ENCODE data around the gene PFKL.
"Not testable (repeated sequence)": the region's sequence is repeated elsewhere in the genome, so short reads cannot be mapped to it uniquely, and the experiment has no call there.

Gene PFKL

GRCh38 chr21:44351535-44352252 is 51.8 kb downstream of the PFKL start:
- no peak for DNase-seq
- TF ChIP-seq GATA1 (IDR thresholded peaks at IDR 0.05; ENCODE audit: low read depth, low read length) (no peak), POLR2A (IDR thresholded peaks at IDR 0.05; ENCODE audit: low read length) (no peak)

GRCh38 chr21:44352253-44352860 is 52.5 kb downstream of the PFKL start:
- no peak for DNase-seq
- TF ChIP-seq POLR2A (IDR thresholded peaks at IDR 0.05; ENCODE audit: low read length): no peak
- TF ChIP-seq GATA1 (IDR thresholded peaks at IDR 0.05; ENCODE audit: low read depth, low read length): no peak

- no peak for TF ChIP-seq GATA1 (IDR thresholded peaks at IDR 0.05; ENCODE audit: low read depth, low read length)
- no peak for TF ChIP-seq POLR2A (IDR thresholded peaks at IDR 0.05; ENCODE audit: low read length)
- no peak for DNase-seq
Measured at GRCh38 chr21:44353191-44353970, 53.5 kb downstream of the PFKL start, which contains the start of gene TRPM2. TSS of gene TRPM2 (plus strand) at chr21:44353621. CDS start at chr21:44353701, 80 bp downstream.

- TF ChIP-seq GATA1 (IDR thresholded peaks at IDR 0.05; ENCODE audit: low read depth, low read length): no peak
- no peak for TF ChIP-seq POLR2A (IDR thresholded peaks at IDR 0.05; ENCODE audit: low read length)
- DNase-seq: no peak
Measured at GRCh38 chr21:44354001-44354405, 54.1 kb downstream of the PFKL start.

- no peak for DNase-seq
- TF ChIP-seq GATA1 (IDR thresholded peaks at IDR 0.05; ENCODE audit: low read depth, low read length) (no peak), POLR2A (IDR thresholded peaks at IDR 0.05; ENCODE audit: low read length) (no peak)
Measured at GRCh38 chr21:44354775-44355771, 55.2 kb downstream of the PFKL start.

- TF ChIP-seq GATA1 (IDR thresholded peaks at IDR 0.05; ENCODE audit: low read depth, low read length) (no peak), POLR2A (IDR thresholded peaks at IDR 0.05; ENCODE audit: low read length) (no peak)
- no peak for DNase-seq
Measured at GRCh38 chr21:44356160-44356559, 56.3 kb downstream of the PFKL start.

- TF ChIP-seq GATA1 (IDR thresholded peaks at IDR 0.05; ENCODE audit: low read depth, low read length): no peak
- no peak for TF ChIP-seq POLR2A (IDR thresholded peaks at IDR 0.05; ENCODE audit: low read length)
- DNase-seq: no peak
Measured at GRCh38 chr21:44356636-44357035, 56.8 kb downstream of the PFKL start.

GRCh38 chr21:44357064-44357837 is 57.4 kb downstream of the PFKL start:
- no peak for TF ChIP-seq POLR2A (IDR thresholded peaks at IDR 0.05; ENCODE audit: low read length)
- TF ChIP-seq GATA1 (IDR thresholded peaks at IDR 0.05; ENCODE audit: low read depth, low read length): no peak
- no peak for DNase-seq

- no peak for TF ChIP-seq GATA1 (IDR thresholded peaks at IDR 0.05; ENCODE audit: low read depth, low read length)
- no peak for TF ChIP-seq POLR2A (IDR thresholded peaks at IDR 0.05; ENCODE audit: low read length)
- no peak for DNase-seq
Measured at GRCh38 chr21:44359396-44359795, 59.5 kb downstream of the PFKL start.

GRCh38 chr21:44360159-44360558 is 60.3 kb downstream of the PFKL start:
- DNase-seq: no peak
- TF ChIP-seq GATA1 (IDR thresholded peaks at IDR 0.05; ENCODE audit: low read depth, low read length) (no peak), POLR2A (IDR thresholded peaks at IDR 0.05; ENCODE audit: low read length) (no peak)

- not testable (repeated sequence) for DNase-seq
Measured at GRCh38 chr21:44361903-44362302, 62.0 kb downstream of the PFKL start.

- DNase-seq: no peak
- TF ChIP-seq POLR2A (IDR thresholded peaks at IDR 0.05; ENCODE audit: low read length): no peak
- no peak for TF ChIP-seq GATA1 (IDR thresholded peaks at IDR 0.05; ENCODE audit: low read depth, low read length)
Measured at GRCh38 chr21:44363278-44363677, 63.4 kb downstream of the PFKL start.

Data from erythroblast (primary cell).